ENCODE results near the gene HMX1. TPM values are rescaled to one million over a fixed set of nuclear protein-coding genes. Genes with fewer than 3 reads are reported as not detected.

Gene HMX1
- total RNA-seq, 2 donors from 2014 or later = not detected

- Mint-ChIP-seq H3K4me3 (no peak overlapping the region), H3K27me3 (ENCODE audit: low read depth) (no peaks in the 10 kb centered on the region), H3K4me1 (ENCODE audit: low read depth) (no peaks in the 10 kb centered on the region), H3K9me3 (peaks cover 0 to 3% of the 10 kb centered on the region in 2 donors), H3K36me3 (ENCODE audit: insufficient read depth in 2 of 2) (no peaks in the 10 kb centered on the region), H3K27ac (no peak overlapping the region)
- DNase-seq (no peak), ATAC-seq (replicated peaks in 1 of 2) (no peak)
Observed at GRCh38 chr4:8840816-8841455, 30.7 kb downstream of the HMX1 start.

GRCh38 chr4:8840006-8840793 lies 31.4 kb downstream of the HMX1 start:
- H3K4me3 Mint-ChIP-seq = no peak overlapping the region
- no peak for ATAC-seq (replicated peaks in 1 of 2)
- no peaks in the 10 kb centered on the region for H3K4me1 Mint-ChIP-seq (ENCODE audit: low read depth)
- no peak for DNase-seq
- H3K27me3 Mint-ChIP-seq (ENCODE audit: low read depth) = no peaks in the 10 kb centered on the region
- H3K27ac Mint-ChIP-seq = no peak overlapping the region
- H3K36me3 Mint-ChIP-seq (ENCODE audit: insufficient read depth in 2 of 2) = no peaks in the 10 kb centered on the region
- peaks cover 0 to 3% of the 10 kb centered on the region in 2 donors for H3K9me3 Mint-ChIP-seq

- DNase-seq (no peak), ATAC-seq (replicated peaks in 1 of 2) (no peak)
- no peak overlapping the region for H3K27ac Mint-ChIP-seq
- H3K36me3 Mint-ChIP-seq (ENCODE audit: insufficient read depth in 2 of 2) = no peaks in the 10 kb centered on the region
- no peaks in the 10 kb centered on the region for H3K4me1 Mint-ChIP-seq (ENCODE audit: low read depth)
- no peaks in the 10 kb centered on the region for H3K27me3 Mint-ChIP-seq (ENCODE audit: low read depth)
- H3K4me3 Mint-ChIP-seq = no peak overlapping the region
- peaks cover 0 to 3% of the 10 kb centered on the region in 2 donors for H3K9me3 Mint-ChIP-seq
Observed at GRCh38 chr4:8838961-8839431, 32.6 kb downstream of the HMX1 start.

GRCh38 chr4:8838296-8838960 lies 33.2 kb downstream of the HMX1 start:
- no peak for DNase-seq
- no peak for ATAC-seq (replicated peaks in 1 of 2)
- Mint-ChIP-seq H3K4me1 (ENCODE audit: low read depth) (no peaks in the 10 kb centered on the region), H3K27me3 (ENCODE audit: low read depth) (no peaks in the 10 kb centered on the region), H3K4me3 (no peak overlapping the region), H3K27ac (no peak overlapping the region), H3K9me3 (peaks cover 0 to 3% of the 10 kb centered on the region in 2 donors), H3K36me3 (ENCODE audit: insufficient read depth in 2 of 2) (no peaks in the 10 kb centered on the region)

GRCh38 chr4:8837181-8837841 lies 34.3 kb downstream of the HMX1 start:
- H3K36me3 Mint-ChIP-seq (ENCODE audit: insufficient read depth in 2 of 2) = no peaks in the 10 kb centered on the region
- no peak for ATAC-seq (replicated peaks in 1 of 2)
- no peaks in the 10 kb centered on the region for H3K9me3 Mint-ChIP-seq
- no peak for DNase-seq
- H3K27ac Mint-ChIP-seq = no peak overlapping the region
- H3K4me1 Mint-ChIP-seq (ENCODE audit: low read depth) = no peaks in the 10 kb centered on the region
- no peaks in the 10 kb centered on the region for H3K27me3 Mint-ChIP-seq (ENCODE audit: low read depth)
- H3K4me3 Mint-ChIP-seq = no peak overlapping the region

GRCh38 chr4:8836664-8837171 lies 34.9 kb downstream of the HMX1 start:
- no peaks in the 10 kb centered on the region for H3K4me1 Mint-ChIP-seq (ENCODE audit: low read depth)
- no peaks in the 10 kb centered on the region for H3K27me3 Mint-ChIP-seq (ENCODE audit: low read depth)
- H3K36me3 Mint-ChIP-seq (ENCODE audit: insufficient read depth in 2 of 2) = no peaks in the 10 kb centered on the region
- no peak overlapping the region for H3K27ac Mint-ChIP-seq
- no peaks in the 10 kb centered on the region for H3K9me3 Mint-ChIP-seq
- ATAC-seq (replicated peaks in 1 of 2) (no peak), DNase-seq (no peak)
- H3K4me3 Mint-ChIP-seq = no peak overlapping the region

- Mint-ChIP-seq H3K36me3 (ENCODE audit: insufficient read depth in 2 of 2) (no peaks in the 10 kb centered on the region), H3K4me1 (ENCODE audit: low read depth) (no peaks in the 10 kb centered on the region), H3K4me3 (no peak overlapping the region), H3K27me3 (ENCODE audit: low read depth) (no peaks in the 10 kb centered on the region), H3K27ac (no peak overlapping the region), H3K9me3 (no peaks in the 10 kb centered on the region)
- no peak for DNase-seq
- no peak for ATAC-seq (replicated peaks in 1 of 2)
Observed at GRCh38 chr4:8835521-8836365, 35.9 kb downstream of the HMX1 start.

- ATAC-seq (replicated peaks in 1 of 2) = no peak
- Mint-ChIP-seq H3K4me3 (no peak overlapping the region), H3K4me1 (ENCODE audit: low read depth) (no peaks in the 10 kb centered on the region), H3K9me3 (no peaks in the 10 kb centered on the region), H3K36me3 (ENCODE audit: insufficient read depth in 2 of 2) (no peaks in the 10 kb centered on the region), H3K27me3 (ENCODE audit: low read depth) (no peaks in the 10 kb centered on the region), H3K27ac (no peak overlapping the region)
- no peak for DNase-seq
Observed at GRCh38 chr4:8834681-8835220, 36.9 kb downstream of the HMX1 start.

- no peak overlapping the region for H3K27ac Mint-ChIP-seq
- ATAC-seq (replicated peaks in 1 of 2) (no peak), DNase-seq (no peak)
- H3K36me3 Mint-ChIP-seq (ENCODE audit: insufficient read depth in 2 of 2) = no peaks in the 10 kb centered on the region
- peaks cover 0 to 2% of the 10 kb centered on the region in 2 donors for H3K9me3 Mint-ChIP-seq
- H3K27me3 Mint-ChIP-seq (ENCODE audit: low read depth) = no peaks in the 10 kb centered on the region
- H3K4me1 Mint-ChIP-seq (ENCODE audit: low read depth) = no peaks in the 10 kb centered on the region
- no peak overlapping the region for H3K4me3 Mint-ChIP-seq
Observed at GRCh38 chr4:8832113-8832915, 39.3 kb downstream of the HMX1 start.

GRCh38 chr4:8831221-8832112 lies 40.2 kb downstream of the HMX1 start:
- H3K27ac Mint-ChIP-seq = no peak overlapping the region
- H3K4me3 Mint-ChIP-seq = no peak overlapping the region
- no peaks in the 10 kb centered on the region for H3K4me1 Mint-ChIP-seq (ENCODE audit: low read depth)
- DNase-seq = no peak
- ATAC-seq (replicated peaks in 1 of 2) = no peak
- peaks cover 0 to 2% of the 10 kb centered on the region in 2 donors for H3K9me3 Mint-ChIP-seq
- no peaks in the 10 kb centered on the region for H3K36me3 Mint-ChIP-seq (ENCODE audit: insufficient read depth in 2 of 2)
- no peaks in the 10 kb centered on the region for H3K27me3 Mint-ChIP-seq (ENCODE audit: low read depth)
